HepG2 (cell line): ENCODE results near the gene SAAL1. TPM values are rescaled to one million over a fixed set of nuclear protein-coding genes. Genes with fewer than 3 reads are reported as not detected.

Experiments
- ATAC-seq: fragments of 200-7000 bp; cut with Tn5 transposase; 3 replicates; pipeline ENCODE4 v1.9.1; 2020; ENCODE audit warnings: mild to moderate bottlenecking, moderate library complexity
- BruUV-seq: library from RNA; stranded (reverse); fragments of 400-500 nt; replicated peaks from 2 replicates; lab custom pipeline; 2021; lab: Mats Ljungman, UMichigan
- CTCF ChIA-PET: fragments of 300-600 bp; formaldehyde crosslinking; extraction: SDS; loops from one replicate; lab custom pipeline; 2021; ENCODE audit warnings: low total read pairs, inconsistent platforms, low intra/inter-chr PET ratio; lab: Yijun Ruan, JAX
- POLR2A ChIA-PET: fragments of 350-600 bp; sonication (Branson Sonifier 250); formaldehyde crosslinking; loops from one replicate; lab custom pipeline; 2020; ENCODE audit warnings: antibody characterized with exemption, inconsistent platforms; lab: Yijun Ruan, JAX
- DNase-seq: peaks from one replicate; pipeline ENCODE4 v3.0.0-alpha.2; 2015; ENCODE audit warnings: low spot score
- FAIRE-seq: peaks from 3 replicates; lab custom pipeline; 2011; peaks lifted over from hg19 to GRCh38; lab: Jason Lieb, UNC
- H2AFZ ChIP-seq: one replicate; pipeline ENCODE4 v1.6.1; 2011; ENCODE audit warnings: low read length, inconsistent platforms
- H3K27ac ChIP-seq: fragments of 300-600 bp; 3 replicates; pipeline ENCODE4 v1.8.0; 2011; ENCODE audit warnings: mixed run types, mild to moderate bottlenecking, mixed read lengths, low read length, inconsistent platforms; ENCODE audit not compliant: insufficient read depth; ENCODE audit errors: extremely low read length
- H3K27me3 ChIP-seq, 2 experiments: fragments of 200-600 bp in 1 of 2; 2 replicates in 1 of 2; 3 replicates in 1 of 2; pipeline versions ENCODE4 v1.6.0 to v1.8.0; 2011; ENCODE audit warnings: low read length in 2 of 2, mild to moderate bottlenecking in 2 of 2, moderate library complexity in 2 of 2, inconsistent platforms in 1 of 2; ENCODE audit not compliant: insufficient read depth in 2 of 2, control insufficient read depth in 1 of 2
- H3K36me3 ChIP-seq, 2 experiments: fragments of 200-600 bp in 1 of 2; replicated peaks in 1 of 2; 2 replicates in 1 of 2; 3 replicates in 1 of 2; pipeline versions ENCODE4 v1.5.1 to v1.8.0; 2011; ENCODE audit warnings: low read length in 2 of 2, inconsistent platforms in 1 of 2; ENCODE audit not compliant: insufficient read depth in 2 of 2, control insufficient read depth in 1 of 2
- H3K4me1 ChIP-seq: 2 replicates; pipeline ENCODE4 v1.5.1; 2012; ENCODE audit warnings: low read length, inconsistent platforms; ENCODE audit not compliant: insufficient read depth
- H3K4me2 ChIP-seq: 2 replicates; pipeline ENCODE4 v1.6.0; 2011; ENCODE audit warnings: low read depth, low read length, inconsistent platforms
- H3K4me3 ChIP-seq, 3 experiments: fragments of 200-600 bp in 1 of 3; sonication (generic), shearing (Covaris generic) in 1 of 3; replicated peaks in 1 of 3; 2 replicates each; pipeline ENCODE4 v1.5.1; 2011 to 2016; ENCODE audit warnings: low read length in 3 of 3, inconsistent platforms in 2 of 3, low read depth in 2 of 3, mild to moderate bottlenecking in 2 of 3, control low read depth in 1 of 3, mixed read lengths in 1 of 3; ENCODE audit not compliant: insufficient read depth in 1 of 3
- H3K79me2 ChIP-seq: one replicate; pipeline ENCODE4 v1.6.1; 2011; ENCODE audit warnings: low read length, inconsistent platforms; ENCODE audit not compliant: insufficient read depth
- H3K9ac ChIP-seq: 2 replicates; pipeline ENCODE4 v1.6.0; 2011; ENCODE audit warnings: mild to moderate bottlenecking, low read depth, low read length, inconsistent platforms; ENCODE audit not compliant: insufficient read depth
- H3K9me3 ChIP-seq: 2 replicates; pipeline ENCODE4 v1.5.1; 2012; ENCODE audit warnings: mild to moderate bottlenecking, low read length
- H4K20me1 ChIP-seq: 2 replicates; pipeline ENCODE4 v1.6.0; 2011; ENCODE audit warnings: inconsistent platforms, mild to moderate bottlenecking, low read length, moderate library complexity; ENCODE audit not compliant: insufficient read depth
- ARID2 ChIP-seq: sonication (generic); formaldehyde crosslinking; IDR thresholded peaks from 2 replicates; pipeline ENCODE4 v1.8.1; 2022; ENCODE audit warnings: mild to moderate bottlenecking, missing genetic modification reagents, borderline replicate concordance
- BRD4 ChIP-seq: sonication (generic); formaldehyde crosslinking; IDR thresholded peaks from 2 replicates; pipeline ENCODE4 v1.4.0; 2020; ENCODE audit warnings: missing genetic modification reagents
- KAT8 ChIP-seq: IDR thresholded peaks from 2 replicates; pipeline ENCODE4 v1.6.1; 2016; ENCODE audit warnings: missing genetic modification reagents, missing compliant biosample characterization
- MAFG ChIP-seq: sonication (generic); formaldehyde crosslinking; IDR thresholded peaks from 2 replicates; pipeline ENCODE4 v1.5.1; 2020; ENCODE audit warnings: mild to moderate bottlenecking, missing genetic modification reagents
- MEIS1 ChIP-seq: sonication (generic); formaldehyde crosslinking; IDR thresholded peaks from 2 replicates; pipeline ENCODE4 v1.9.0; 2021; ENCODE audit warnings: mild to moderate bottlenecking, missing genetic modification reagents, moderate library complexity, borderline replicate concordance
- NFATC3 ChIP-seq: sonication (generic); formaldehyde crosslinking; IDR thresholded peaks from 2 replicates; pipeline ENCODE4 v1.5.1; 2020; ENCODE audit warnings: mild to moderate bottlenecking, missing genetic modification reagents
- PHF5A ChIP-seq: IDR thresholded peaks from one replicate; pipeline ENCODE4 v1.6.1; 2018; ENCODE audit warnings: low read depth, missing genetic modification reagents; ENCODE audit not compliant: unreplicated experiment
- RFXANK ChIP-seq: IDR thresholded peaks from 2 replicates; pipeline ENCODE4 v1.6.1; 2016
- ZMYM2 ChIP-seq: sonication (generic); formaldehyde crosslinking; IDR thresholded peaks from 2 replicates; pipeline ENCODE4 v1.8.0; 2022; ENCODE audit warnings: mild to moderate bottlenecking, missing genetic modification reagents
- ZNF225 ChIP-seq: sonication (generic); formaldehyde crosslinking; IDR thresholded peaks from 2 replicates; pipeline ENCODE4 v1.4.0; 2020; ENCODE audit warnings: mild to moderate bottlenecking, missing genetic modification reagents
- ZNF230 ChIP-seq: sonication (generic); formaldehyde crosslinking; IDR thresholded peaks from 2 replicates; pipeline ENCODE4 v1.4.0; 2020; ENCODE audit warnings: mild to moderate bottlenecking, missing genetic modification reagents
- ZNF331 ChIP-seq: sonication (generic); formaldehyde crosslinking; IDR thresholded peaks from 2 replicates; pipeline ENCODE4 v1.4.0; 2020; ENCODE audit warnings: missing genetic modification reagents
- ZNF335 ChIP-seq: sonication (generic); formaldehyde crosslinking; IDR thresholded peaks from 2 replicates; pipeline ENCODE4 v1.4.0; 2020; ENCODE audit warnings: missing genetic modification reagents
- ZNF619 ChIP-seq: sonication (generic); formaldehyde crosslinking; IDR thresholded peaks from 2 replicates; pipeline ENCODE4 v1.4.0; 2020; ENCODE audit warnings: mild to moderate bottlenecking, missing genetic modification reagents
- WGBS: methylation state at CpG from one replicate; pipeline ENCODE4 v1.1.6; 2017; ENCODE audit warnings: low lambda C conversion rate; 5-methylcytosine and 5-hydroxymethylcytosine counted together
- in situ Hi-C: cut with HindIII; loops from 2 replicates; pipeline ENCODE4 v1.10.0; 2017; ENCODE audit warnings: low pct_unique_long_range_greater_than_20kb; ENCODE audit not compliant: extremely low pct_ligation_motif_present
- intact Hi-C: fragments of 100-400 bp; cut with micrococcal nuclease; formaldehyde crosslinking; loops from one replicate; pipeline ENCODE4 v1.10.0; 2022; ENCODE audit not compliant: unreplicated experiment
- polyA plus RNA-seq, 8 experiments: library from polyadenylated mRNA; depleted of rRNA in 3 of 8; stranded (reverse) in 7 of 8; unstranded in 1 of 8; fragments of >200 nt; fragmentation: Illumina TruSeq in 4 of 8; extraction: Trizol in 4 of 8; gene quantifications; 2 replicates each; pipeline versions ENCODE4 v1.2.1 to v1.2.3, GENCODE V29; 2011 to 2016; ENCODE audit warnings: low read depth in 4 of 8, missing spikeins in 1 of 8, mixed read lengths in 1 of 8; ENCODE audit not compliant: insufficient read depth in 1 of 8
- total RNA-seq, 5 experiments: library from RNA; depleted of rRNA; stranded (reverse); fragments of >200 nt; fragmentation: Illumina TruSeq; extraction: Trizol; gene quantifications; 2 replicates each; pipeline ENCODE4 v1.2.3, GENCODE V29; 2016; ENCODE audit warnings: low read depth in 1 of 5
- TF ChIP-seq, protein P1 (sequence below): sonication (generic); formaldehyde crosslinking; IDR thresholded peaks from 2 replicates; pipeline ENCODE4 v1.5.0; 2020; ENCODE audit warnings: mild to moderate bottlenecking, missing genetic modification reagents

The SAAL1 gene
- total and polyA plus RNA-seq, 2 of the 13 experiments (the other 11 are each of a cell fraction or from before 2014, with no cell fraction given) = 16.5 to 46.0 TPM

DNA sequence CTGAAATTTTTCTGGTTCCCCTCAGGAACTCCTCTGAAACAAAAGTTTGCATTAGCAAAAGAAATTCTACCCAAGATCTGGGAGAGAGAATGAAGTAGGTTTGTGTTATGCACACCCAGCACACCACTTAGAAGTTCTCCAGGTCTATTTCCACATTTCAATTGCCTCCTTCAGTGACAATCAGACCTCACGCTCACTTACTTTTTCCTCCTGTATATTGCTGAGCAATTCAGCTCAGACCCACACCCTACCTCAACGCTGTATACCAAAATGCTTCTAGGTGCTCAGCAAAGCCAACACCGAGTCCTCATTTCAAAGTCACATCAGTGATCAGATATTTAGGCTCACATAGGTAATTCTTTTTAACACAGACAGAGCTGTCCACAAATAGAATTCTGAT is 45.7 kb upstream of the SAAL1 start:
- TF ChIP-seq ARID2 (CRISPR knock-in tag) = no peak
- no peak for TF ChIP-seq ZNF331 (CRISPR knock-in tag)
- TF ChIP-seq PHF5A (CRISPR knock-in tag) = no peak
- TF ChIP-seq MEIS1 (CRISPR knock-in tag) = no peak
- TF ChIP-seq ZNF225 = no peak
- no peak for TF ChIP-seq ZMYM2 (CRISPR knock-in tag)
- TF ChIP-seq ZNF619 (CRISPR knock-in tag) = no peak
- TF ChIP-seq RFXANK = no peak
- no peak for TF ChIP-seq ZNF230 (CRISPR knock-in tag)
- TF ChIP-seq NFATC3 (CRISPR knock-in tag) = no peak
- no peak for TF ChIP-seq BRD4 (CRISPR knock-in tag)
- TF ChIP-seq MAFG (CRISPR knock-in tag) = no peak
- TF ChIP-seq ZNF335 = no peak
- TF ChIP-seq KAT8 (CRISPR knock-in tag) = no peak
- TF ChIP-seq, protein P1, sequence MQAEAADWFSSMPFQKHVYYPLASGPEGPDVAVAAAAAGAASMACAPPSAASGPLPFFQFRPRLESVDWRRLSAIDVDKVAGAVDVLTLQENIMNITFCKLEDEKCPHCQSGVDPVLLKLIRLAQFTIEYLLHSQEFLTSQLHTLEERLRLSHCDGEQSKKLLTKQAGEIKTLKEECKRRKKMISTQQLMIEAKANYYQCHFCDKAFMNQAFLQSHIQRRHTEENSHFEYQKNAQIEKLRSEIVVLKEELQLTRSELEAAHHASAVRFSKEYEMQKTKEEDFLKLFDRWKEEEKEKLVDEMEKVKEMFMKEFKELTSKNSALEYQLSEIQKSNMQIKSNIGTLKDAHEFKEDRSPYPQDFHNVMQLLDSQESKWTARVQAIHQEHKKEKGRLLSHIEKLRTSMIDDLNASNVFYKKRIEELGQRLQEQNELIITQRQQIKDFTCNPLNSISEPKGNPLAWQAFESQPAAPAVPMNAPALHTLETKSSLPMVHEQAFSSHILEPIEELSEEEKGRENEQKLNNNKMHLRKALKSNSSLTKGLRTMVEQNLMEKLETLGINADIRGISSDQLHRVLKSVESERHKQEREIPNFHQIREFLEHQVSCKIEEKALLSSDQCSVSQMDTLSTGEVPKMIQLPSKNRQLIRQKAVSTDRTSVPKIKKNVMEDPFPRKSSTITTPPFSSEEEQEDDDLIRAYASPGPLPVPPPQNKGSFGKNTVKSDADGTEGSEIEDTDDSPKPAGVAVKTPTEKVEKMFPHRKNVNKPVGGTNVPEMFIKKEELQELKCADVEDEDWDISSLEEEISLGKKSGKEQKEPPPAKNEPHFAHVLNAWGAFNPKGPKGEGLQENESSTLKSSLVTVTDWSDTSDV (CRISPR knock-in tag) = no peak

More for the DNA sequence above, 45.7 kb upstream of the SAAL1 start:
- WGBS = 21% methylated on average over 3 of the region's 3 CpGs
- Histone ChIP-seq H3K4me2 (no peak overlapping the region), H4K20me1 (no peaks in the 10 kb centered on the region), H3K79me2 (no peaks in the 10 kb centered on the region), H3K9ac (no peak overlapping the region), H3K27ac (no peak overlapping the region), H2AFZ (no peak overlapping the region), H3K36me3 (no peaks in the 10 kb centered on the region), H3K27me3 (peaks cover 1 to 36% of the 10 kb centered on the region in 2 experiments; a peak in 3 of 5 replicates), H3K4me1 (no peaks in the 10 kb centered on the region), H3K9me3 (no peaks in the 10 kb centered on the region), H3K4me3 (no peak overlapping the region)
- POLR2A ChIA-PET = no interaction called here
- no TSS peak for BruUV-seq
- CTCF ChIA-PET = no interaction called here
- intact Hi-C loops (no loop called here), in situ Hi-C loops (no loop called here)
- ATAC-seq = no peak
- no peak for DNase-seq
- FAIRE-seq = no peak
